T-helper 2 cell treated with Interferon-gamma antibody and Interleukin-4, amounts not matched to agents 100 ng/mL and 5 ng/mL, for 36 hours (primary cell): Measurements from ENCODE around the gene CD63. TPM values are rescaled to one million over a fixed set of nuclear protein-coding genes. Genes with fewer than 3 reads are reported as not detected.

Experiments used
- intact Hi-C: fragments of 100-400 bp; cut with micrococcal nuclease; formaldehyde crosslinking; loops from one replicate; pipeline ENCODE4 v1.15.1; 2023
- total RNA-seq: library from RNA; stranded (reverse); gene quantifications from 2 replicates; pipeline ENCODE4 v1.2.3, GENCODE V29; 2022

The CD63 gene
- total RNA-seq, 1 donor from 2014 or later = 184 TPM

- intact Hi-C loops = loop anchor here (1.0 kb wide), 1 partner anchor 14 kb away; no protein-coding TSS in a partner anchor
Observed at GRCh38 chr12:55723516-55724225, 5.1 kb downstream of the CD63 start.

GRCh38 chr12:55722948-55723347 is 5.9 kb downstream of the CD63 start:
- intact Hi-C loops = no loop called here

DNA sequence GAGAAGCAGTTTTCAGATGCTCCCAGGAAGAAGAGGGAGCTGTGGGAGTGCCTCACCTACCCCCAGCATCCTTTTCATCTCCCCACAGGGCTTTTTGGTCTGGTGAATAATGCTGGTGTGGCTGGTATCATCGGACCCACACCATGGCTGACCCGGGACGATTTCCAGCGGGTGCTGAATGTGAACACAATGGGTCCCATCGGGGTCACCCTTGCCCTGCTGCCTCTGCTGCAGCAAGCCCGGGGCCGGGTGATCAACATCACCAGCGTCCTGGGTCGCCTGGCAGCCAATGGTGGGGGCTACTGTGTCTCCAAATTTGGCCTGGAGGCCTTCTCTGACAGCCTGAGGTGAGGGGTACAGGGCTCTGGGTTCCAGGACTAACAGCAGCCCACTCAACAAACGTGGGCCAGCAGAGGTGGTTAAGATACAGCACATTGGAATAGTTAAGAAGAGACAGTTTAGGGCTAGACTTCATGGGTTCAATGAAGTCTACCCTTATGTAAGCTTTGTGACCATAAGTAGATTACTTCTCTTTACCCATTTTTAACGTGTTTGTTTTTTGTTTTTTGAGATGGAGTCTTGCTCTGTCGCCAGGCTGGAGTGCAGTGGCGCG is 7.1 kb downstream of the CD63 start:
- intact Hi-C loops = no loop called here

DNA sequence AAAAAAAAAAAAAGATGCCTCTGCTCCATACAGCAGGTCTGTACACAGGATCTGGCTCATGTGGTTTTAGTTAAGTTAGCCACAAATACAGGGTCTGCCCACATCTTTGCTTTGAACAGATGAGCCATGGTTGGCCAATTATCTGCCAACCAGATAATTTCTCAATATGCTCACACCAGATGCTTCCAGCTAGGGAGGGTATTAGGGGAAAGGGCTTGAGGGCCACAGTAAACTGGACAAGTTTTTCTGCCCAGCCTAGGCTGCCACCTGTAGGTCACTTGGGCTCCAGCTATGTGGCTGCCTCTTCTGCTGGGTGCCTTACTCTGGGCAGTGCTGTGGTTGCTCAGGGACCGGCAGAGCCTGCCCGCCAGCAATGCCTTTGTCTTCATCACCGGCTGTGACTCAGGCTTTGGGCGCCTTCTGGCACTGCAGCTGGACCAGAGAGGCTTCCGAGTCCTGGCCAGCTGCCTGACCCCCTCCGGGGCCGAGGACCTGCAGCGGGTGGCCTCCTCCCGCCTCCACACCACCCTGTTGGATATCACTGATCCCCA is 7.8 kb downstream of the CD63 start:
- intact Hi-C loops = no loop called here

DNA sequence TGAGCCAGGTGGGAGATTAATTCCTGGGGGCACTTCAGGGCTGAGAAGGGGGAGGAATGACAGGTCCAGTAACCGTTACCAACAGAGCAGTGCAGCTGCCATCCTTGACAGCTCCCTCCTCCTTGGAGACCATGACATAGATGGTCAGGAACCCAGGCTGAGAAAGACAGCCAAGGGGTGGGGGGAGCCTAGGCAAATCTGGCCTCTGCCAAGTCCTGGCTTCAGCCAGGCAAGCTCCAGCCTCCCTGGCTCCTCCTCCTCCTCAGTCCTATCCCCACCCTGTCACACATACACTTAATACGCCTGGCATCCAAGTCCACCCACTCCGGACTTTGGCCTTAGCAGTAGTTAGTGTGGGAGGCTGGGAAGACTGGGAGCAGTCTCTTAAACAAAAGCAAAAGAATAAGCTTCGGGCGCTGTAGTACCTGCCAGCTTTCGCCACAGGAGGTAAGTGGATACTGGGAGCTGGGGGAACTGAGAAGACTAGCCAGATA is 8.7 kb downstream of the CD63 start, which contains the start of gene RDH5:
Gene RDH5 (plus strand): TSS at position 323 of the 494 bp plus-strand sequence. CDS start 792 bp downstream, outside the sequence.
- intact Hi-C loops = no loop called here

DNA sequence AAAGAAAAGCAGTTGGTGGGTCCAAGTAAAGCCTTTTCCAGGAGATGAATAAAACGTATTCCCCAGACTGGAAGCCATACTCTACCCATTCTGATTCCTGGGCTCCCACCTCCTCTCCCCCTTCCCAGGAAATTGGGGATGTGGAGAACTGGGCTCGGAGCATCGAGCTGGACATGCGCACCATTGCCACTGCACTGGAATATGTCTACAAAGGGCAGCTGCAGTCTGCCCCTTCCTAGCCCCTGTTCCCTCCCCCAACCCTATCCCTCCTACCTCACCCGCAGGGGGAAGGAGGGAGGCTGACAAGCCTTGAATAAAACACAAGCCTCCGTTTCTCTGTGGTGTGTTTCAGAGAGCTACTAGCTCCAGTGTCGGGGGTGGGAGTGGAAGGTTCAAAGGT is 9.4 kb downstream of the CD63 start:
- intact Hi-C loops = loop anchor here (5.0 kb wide), 1 partner anchor 968 kb away; the partner anchor contains the start of gene PTGES3

GRCh38 chr12:55718624-55719275 is 10.1 kb downstream of the CD63 start:
- intact Hi-C loops = loop anchor here (5.0 kb wide), 1 partner anchor 969 kb away; the partner anchor contains the start of gene PTGES3

- intact Hi-C loops = loop anchor here (5.0 kb wide), 1 partner anchor 969 kb away; the partner anchor contains the start of gene PTGES3
Observed at GRCh38 chr12:55718015-55718414, 10.8 kb downstream of the CD63 start.

DNA sequence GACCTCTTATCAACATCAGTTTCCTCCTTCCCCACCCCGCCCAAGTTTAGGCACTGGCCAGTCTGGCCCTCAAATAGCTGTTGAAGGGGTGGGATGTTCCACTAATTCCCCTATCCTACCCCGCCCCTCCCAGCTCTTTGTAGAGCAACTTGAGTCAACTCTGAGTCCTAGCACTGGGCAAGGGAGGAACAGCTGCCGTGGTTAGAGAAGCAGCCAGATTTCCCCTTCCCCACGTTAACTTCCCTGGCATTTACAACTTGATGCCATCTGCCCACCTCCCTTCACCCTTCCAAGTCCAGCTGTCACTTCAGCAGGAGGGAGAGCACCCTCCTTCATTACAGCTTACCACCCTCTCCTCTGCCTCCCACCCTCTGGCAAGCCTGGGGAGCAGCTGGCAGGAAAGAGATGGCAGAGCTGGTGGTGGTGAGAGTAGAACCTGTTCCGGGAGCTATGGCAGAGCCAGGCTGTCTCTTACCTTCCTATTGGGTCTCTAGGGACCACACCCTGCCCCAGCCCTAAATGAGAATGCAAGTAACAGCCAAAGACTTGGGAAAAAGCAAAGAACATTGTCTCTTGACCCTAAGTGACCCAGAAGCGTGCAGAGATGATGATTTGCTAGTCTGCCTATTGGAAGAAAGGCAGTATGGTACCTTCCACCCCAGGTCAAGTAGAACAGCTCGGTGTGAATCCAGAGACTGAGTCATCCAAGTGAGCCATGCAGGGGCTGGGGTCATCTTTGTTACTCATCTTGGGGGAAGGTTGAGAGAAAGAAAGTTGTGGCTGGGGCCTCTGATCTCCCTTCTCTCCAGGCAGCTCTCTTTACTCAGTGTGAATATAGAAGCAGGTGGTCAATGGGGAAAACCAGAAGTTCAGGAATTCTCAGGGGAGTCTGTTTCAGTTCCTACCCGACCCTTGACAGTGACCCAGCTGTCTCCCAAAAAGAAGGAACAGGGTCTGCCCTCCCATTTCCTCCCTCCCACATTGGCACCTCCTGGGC is 11.5 kb downstream of the CD63 start:
- intact Hi-C loops = loop anchor here (2.0 to 5.0 kb wide), 2 partner anchors 211 to 970 kb away; partner anchors contain the start of gene PTGES3

- intact Hi-C loops = loop anchor here (1.0 to 5.0 kb wide), 4 partner anchors 13 to 971 kb away; partner anchors contain the start of genes CD63, PTGES3 and SARNP
Observed at GRCh38 chr12:55716582-55716957, 12.2 kb downstream of the CD63 start.

- intact Hi-C loops = loop anchor here (1.0 to 5.0 kb wide), 4 partner anchors 13 to 971 kb away; partner anchors contain the start of genes CD63, PTGES3 and SARNP
Observed at GRCh38 chr12:55715833-55716581, 12.8 kb downstream of the CD63 start, which contains the start of gene BLOC1S1. BLOC1S1 (plus strand) TSS chr12:55716046; CDS start chr12:55716052, 6 bp downstream.

DNA sequence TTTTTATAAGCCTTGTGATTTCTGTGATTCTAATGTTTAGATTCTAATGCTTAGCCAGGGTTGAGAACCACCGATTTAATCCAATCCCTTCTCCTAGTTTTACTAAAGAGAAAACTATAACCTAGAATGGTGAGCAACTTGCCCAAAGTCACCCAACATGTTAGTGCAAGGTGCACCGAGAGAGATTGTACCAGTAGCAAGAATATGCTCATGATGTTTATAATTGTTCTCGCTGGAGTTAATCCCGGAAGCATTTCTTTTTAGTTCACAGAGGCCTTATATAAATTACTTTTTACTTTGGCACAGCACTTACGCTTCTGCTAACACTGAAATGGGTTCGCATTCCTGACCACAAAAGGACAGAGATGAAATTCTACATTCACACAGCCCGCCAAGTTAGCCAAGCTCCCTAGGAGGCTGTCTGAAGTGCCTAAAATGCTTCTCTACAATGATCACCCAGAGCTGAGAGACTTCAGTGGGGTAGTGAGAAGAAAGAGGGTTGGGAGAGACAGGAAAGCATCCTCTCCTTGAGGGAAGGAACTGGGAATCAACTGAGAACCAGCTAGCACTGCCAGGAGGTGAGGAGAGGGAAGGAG is 13.5 kb downstream of the CD63 start:
- intact Hi-C loops = loop anchor here (5.0 kb wide), 1 partner anchor 972 kb away; the partner anchor contains the start of gene PTGES3

GRCh38 chr12:55713721-55714120 is 15.1 kb downstream of the CD63 start:
- intact Hi-C loops = no loop called here

DNA sequence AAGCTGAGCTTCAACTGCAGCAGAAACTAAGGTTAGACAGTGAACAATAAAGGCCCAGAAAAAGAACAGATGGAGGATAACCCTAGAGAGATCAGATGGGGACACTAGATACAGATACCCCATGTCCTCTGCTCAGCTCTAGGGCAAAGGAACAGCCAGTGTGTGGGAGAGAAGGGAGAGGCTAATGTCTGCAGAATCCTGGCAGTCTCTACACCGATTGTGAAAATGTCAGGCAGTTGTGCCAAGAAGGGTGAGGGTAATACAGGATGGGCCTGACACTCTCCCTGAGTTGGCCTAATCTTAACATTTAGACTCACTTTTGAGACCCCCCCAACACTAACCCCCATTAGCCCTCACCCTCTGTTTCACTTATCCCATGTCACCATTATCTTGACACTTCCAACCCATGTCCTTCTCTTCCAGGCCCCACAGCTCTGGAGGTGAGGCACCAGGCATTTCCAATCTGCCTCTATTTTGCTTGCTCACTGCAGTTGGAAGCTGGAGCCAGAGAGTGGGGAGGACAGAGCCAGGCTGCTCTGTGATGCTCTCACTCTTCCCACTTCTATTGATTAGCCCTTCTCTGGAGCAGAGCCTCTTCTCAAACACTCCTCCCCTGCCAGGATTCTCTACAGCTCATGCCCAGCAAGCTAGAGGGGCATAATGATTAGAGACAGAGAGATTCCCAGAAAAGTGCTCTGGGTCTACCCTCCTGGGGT is 16.0 kb downstream of the CD63 start:
- intact Hi-C loops = no loop called here

GRCh38 chr12:55711786-55712553 is 16.8 kb downstream of the CD63 start:
- intact Hi-C loops = no loop called here

GRCh38 chr12:55708695-55709233 is 20.0 kb downstream of the CD63 start:
- intact Hi-C loops = no loop called here
